GM18499 (cell line): ENCODE measurements around the gene CD302.
"Not testable (repeated sequence)": the region's sequence is repeated elsewhere in the genome, so short reads cannot be mapped to it uniquely, and the experiment has no call there.

Source experiments
- ATAC-seq: cut with Tn5 transposase; IDR thresholded peaks from one replicate; pipeline ENCODE4 v1.9.1; 2021; ENCODE audit warnings: moderate number of reproducible peaks; ENCODE audit not compliant: insufficient read depth, unreplicated experiment

The CD302 gene

GRCh38 chr2:159795841-159796690 is 1.9 kb downstream of the CD302 start:
- no peak for ATAC-seq

DNA sequence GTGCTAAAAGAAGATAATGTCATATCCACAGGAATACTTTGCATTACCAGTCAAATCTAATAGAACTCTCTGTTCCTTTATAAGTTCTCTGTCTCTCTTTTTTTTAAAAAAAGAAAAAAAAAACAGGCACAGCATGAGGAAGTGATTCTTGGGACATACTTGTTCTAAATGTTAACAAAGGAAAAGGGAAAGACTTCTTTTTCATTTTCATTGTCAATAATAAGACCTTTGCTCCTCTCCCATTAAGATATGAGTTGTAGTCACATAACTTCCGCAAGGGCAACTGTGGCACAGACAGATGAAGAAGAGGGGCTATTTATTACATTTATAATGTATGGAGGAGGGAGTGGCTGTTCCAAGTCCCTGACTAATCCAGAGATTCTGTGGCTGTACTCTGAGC is 4.7 kb downstream of the CD302 start:
- ATAC-seq = no peak

DNA sequence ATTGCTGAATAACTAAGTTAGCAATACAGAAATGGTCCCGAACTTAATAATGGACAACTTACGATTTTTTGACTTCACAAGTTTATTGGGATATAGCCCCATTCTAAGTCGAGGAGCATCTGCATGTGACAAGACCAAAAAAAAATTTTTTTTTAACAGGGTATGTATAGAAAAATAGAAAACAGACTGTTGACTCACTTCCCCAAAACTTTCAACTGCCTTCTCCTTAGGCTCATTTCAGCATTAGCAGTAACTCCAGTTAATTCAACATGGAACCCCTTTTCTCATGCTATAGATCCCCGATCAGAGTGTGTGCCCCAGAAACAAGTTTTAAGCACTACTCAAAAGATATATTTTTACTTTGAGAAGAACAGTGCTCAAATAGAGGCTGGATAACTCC is 5.4 kb downstream of the CD302 start:
- no peak for ATAC-seq

DNA sequence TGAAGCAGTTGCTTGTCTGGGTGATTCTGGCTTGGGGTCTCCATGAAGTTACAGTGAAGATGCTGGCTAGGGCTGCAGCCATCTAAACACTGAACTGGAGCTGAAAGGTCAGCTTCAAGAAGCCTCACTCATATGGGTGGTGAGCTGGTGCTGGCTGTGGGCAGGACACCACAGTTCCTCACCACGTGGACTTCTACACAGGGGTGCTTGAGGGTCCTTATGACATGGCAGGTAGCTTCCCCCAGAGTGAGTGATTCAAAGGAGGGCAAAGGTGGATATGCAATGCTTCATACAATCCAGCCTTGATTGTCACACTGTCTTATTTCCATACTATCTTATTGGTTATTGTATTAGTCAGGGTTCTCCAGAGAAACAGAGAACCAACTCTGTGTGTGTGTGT is 6.0 kb downstream of the CD302 start:
- no peak for ATAC-seq

DNA sequence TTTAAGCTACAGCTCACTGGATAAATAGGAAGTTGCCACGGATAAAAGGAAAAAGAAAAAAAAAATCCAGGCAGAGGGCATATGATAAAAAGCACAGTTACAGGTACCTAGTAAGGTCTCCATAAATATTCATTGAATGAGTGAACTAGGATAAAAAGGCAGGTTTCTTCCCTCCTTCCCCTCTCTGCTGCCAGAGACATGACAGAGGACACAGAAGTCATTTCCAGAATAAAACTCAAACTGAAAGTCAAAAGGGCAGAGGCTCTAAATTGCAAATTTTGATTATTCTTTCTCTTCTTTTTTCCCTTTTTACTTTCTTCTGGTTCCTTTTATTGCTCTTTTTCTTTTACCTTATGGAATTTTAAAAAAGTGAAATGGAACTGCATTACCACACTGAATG is 7.7 kb downstream of the CD302 start:
- no peak for ATAC-seq

GRCh38 chr2:159788253-159788652 is 9.8 kb downstream of the CD302 start:
- no peak for ATAC-seq

DNA sequence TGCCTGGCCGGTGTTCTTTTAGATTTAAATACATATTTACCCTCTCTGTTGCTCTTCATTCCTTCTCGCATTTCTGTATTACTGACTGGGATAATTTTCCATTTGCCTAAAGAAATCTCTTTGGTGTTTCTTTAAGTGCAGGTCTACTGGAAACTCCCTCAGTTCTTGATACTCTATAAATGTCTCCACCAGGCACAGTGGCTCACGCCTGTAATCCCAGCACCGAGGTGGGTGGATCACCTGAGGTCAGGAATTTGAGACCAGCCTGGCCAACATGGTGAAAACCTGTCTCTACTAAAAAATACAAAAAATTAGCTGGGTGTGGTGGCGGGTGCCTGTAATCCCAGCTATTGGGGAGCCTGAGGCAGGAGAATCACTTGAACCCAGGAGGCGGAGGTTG is 10.4 kb downstream of the CD302 start:
- ATAC-seq = not testable (repeated sequence)

- ATAC-seq = no peak
Measured at GRCh38 chr2:159786938-159787337, 11.1 kb downstream of the CD302 start.

DNA sequence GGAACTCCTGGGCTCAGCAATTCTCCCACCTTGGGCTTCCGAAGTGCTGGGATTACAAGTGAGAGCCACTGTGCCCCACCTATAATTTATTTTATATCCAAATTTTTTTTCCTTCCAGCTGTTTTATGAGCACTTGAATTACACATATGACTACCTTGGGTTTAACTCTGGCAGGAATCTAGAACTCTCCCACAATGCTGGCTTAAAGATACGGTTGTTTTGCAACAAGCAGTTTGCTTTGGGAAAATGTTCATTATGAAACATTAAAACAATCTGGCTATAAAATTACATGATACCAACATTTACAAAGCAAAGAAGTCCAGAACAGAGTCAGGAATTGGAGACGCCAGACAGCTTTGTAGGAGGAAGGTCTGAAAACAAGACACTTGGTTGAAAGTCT is 12.8 kb downstream of the CD302 start:
- ATAC-seq = no peak

GRCh38 chr2:159784744-159785143 is 13.3 kb downstream of the CD302 start:
- not testable (repeated sequence) for ATAC-seq

GRCh38 chr2:159783556-159783955 is 14.5 kb downstream of the CD302 start:
- no peak for ATAC-seq

- ATAC-seq = no peak
Measured at GRCh38 chr2:159776321-159776720, 21.7 kb downstream of the CD302 start.

DNA sequence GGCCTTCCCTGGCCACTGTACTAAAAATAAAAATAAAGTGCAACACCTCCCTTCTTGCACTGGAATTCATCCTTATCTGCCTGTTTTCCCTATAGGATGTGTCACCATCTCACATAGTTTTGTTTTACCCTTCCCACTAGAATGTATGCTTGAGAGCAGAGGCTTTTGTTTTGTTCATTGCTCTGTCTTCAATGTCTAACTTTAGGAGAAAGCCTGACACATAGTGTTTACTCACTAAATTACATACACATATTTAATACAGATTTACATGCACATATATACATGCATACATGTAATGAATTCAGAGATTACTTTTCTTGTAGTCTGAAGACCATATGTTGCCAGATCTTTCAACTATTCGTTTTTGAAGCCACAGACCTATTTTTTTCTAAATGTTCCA is 23.0 kb downstream of the CD302 start:
- no peak for ATAC-seq

- no peak for ATAC-seq
Measured at GRCh38 chr2:159774370-159774990, 23.5 kb downstream of the CD302 start.

GRCh38 chr2:159773886-159774285 is 24.1 kb downstream of the CD302 start:
- ATAC-seq = no peak

- no peak for ATAC-seq
Measured at GRCh38 chr2:159773426-159773825, 24.6 kb downstream of the CD302 start.

- no peak for ATAC-seq
Measured at GRCh38 chr2:159769147-159769546, 28.9 kb downstream of the CD302 start.

DNA sequence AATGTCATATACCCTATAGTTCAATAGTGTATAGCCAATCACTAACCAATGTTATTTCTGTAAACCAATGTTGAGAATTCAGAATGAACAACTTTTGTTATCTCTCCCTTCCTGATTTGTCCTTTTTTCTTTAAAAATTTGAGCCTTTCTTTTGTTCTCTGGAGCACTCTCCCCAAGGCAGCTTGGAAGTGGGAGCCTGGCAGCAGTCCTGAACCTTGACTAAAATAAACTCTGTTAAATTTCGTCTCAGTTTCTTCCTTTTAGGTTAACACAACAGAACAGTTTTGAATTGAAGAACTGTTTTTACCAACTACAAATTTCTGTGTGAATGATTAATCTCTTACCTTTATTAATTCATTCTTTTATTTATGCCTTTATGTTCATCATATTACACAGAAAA is 35.9 kb downstream of the CD302 start:
- ATAC-seq = no peak

DNA sequence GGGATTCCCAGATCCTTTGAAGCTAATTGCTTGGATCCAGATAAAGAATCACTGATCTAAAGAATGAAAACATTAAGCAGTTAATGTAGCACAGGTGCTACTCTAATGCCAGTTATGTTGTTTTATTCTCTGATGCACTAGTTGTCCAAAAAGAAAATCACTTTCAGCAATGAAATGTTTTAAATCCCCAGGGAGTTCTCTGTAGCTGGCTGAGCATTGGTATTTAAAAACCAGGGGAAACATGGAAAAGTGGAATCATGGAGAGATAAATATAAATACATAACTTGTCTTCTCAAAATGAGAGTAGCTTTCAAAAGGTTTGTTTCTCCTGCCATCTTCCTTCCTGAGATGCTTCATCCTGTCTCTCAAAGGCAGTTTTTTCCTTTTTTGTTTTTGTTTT is 37.7 kb downstream of the CD302 start:
- ATAC-seq = no peak

GRCh38 chr2:159759577-159759976 is 38.4 kb downstream of the CD302 start:
- no peak for ATAC-seq

DNA sequence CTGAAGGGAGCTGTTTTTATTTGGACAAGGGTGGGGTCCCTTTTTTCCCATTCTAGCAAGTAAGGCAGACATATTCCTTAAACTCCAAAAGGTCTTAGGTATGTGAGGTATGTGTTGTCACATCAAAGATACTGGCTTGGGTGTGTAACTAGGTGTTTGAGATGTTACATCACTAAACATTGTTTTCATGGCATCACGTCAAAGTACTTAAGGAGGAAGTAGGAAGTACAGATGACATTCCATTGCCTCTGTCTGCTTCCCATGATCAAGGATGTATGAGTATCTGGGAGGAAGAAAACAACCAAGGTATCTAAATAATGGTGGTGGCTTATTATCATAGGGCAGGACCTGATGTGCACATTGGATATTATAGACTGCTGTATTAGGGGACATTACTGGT is 39.3 kb downstream of the CD302 start:
- ATAC-seq = no peak

GRCh38 chr2:159758239-159758638 is 39.8 kb downstream of the CD302 start:
- ATAC-seq = no peak
